ENCODE results near the gene SOX6.
"Not testable (repeated sequence)": the region's sequence is repeated elsewhere in the genome, so short reads cannot be mapped to it uniquely, and the experiment has no call there.

SOX6 gene

DNA sequence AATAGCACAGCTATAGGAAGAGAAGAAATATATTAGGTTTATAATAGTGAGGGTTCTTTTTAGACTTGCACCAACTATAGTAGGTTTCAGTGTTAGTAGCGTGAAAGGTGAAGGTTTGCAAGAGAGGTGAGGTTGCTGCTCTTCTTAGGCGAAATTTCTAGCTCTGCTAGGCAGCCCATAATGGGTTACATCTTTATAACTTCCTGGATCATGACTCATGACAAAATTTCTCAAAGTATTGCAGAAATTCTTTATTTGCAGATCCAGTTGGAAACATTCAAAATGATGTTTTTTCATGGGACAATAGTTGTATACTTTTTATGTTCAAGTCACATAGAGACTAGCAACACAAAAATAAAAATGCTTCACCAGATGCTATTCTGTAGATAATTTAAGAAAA, 260.0 kb downstream of the SOX6 start:
- DNase-seq (ENCODE audit: low read depth): no peak

DNA sequence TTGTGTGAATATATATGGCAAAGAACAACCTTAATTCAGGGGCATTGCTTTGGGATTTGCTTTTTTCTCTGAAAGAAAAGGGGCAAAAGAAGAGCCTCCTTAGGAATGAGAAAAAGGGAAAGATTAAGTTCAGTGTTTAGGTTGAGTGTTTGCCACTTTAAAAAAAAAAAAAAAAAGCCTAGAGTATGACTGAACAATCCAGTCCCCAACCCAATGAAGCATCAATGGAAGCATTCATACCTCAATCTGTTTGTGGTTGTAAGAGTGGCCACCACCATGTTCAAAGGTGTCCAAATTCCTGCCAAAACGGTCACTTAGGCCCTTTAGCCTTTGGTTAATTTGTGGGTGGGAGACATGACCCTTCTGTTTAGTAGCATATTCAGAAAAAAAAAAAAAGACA, 260.6 kb downstream of the SOX6 start:
- DNase-seq (ENCODE audit: low read depth): no peak

DNA sequence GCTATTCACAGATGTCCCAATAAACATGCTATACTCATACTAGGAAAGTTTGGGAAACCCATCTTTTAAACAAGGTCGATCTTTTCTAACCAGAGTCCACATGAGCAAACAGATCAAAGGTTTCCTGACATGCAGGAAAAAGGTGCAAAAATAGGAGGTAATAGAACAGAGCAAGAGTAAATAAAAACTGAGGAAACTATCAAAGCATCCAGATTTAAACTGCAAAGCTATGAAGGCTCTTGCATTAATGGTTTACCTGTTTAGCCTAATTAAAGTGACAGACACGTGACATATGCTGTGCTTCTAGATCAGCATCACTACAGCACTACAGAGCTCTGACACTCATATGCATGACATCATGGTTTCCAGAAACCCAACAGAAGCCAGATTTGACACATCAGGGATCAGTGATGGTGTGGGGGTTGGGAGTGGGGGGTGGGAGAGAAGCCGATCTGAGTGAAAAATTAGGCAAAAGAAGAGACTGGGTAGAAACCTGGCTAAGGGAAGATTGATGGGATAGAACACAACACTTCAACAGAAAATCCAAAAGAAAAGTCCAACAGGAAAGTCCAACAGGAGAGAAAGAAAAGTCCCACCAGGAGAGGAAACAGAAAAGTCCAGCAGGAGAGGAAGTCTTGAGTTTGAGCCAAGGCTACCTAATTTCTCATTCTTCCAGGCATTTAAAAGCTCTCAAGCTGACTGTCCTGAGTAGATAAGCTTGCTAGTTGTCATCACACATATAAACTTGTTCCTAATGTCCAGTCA, 262.3 kb downstream of the SOX6 start:
- no peak for DNase-seq (ENCODE audit: low read depth)

DNA sequence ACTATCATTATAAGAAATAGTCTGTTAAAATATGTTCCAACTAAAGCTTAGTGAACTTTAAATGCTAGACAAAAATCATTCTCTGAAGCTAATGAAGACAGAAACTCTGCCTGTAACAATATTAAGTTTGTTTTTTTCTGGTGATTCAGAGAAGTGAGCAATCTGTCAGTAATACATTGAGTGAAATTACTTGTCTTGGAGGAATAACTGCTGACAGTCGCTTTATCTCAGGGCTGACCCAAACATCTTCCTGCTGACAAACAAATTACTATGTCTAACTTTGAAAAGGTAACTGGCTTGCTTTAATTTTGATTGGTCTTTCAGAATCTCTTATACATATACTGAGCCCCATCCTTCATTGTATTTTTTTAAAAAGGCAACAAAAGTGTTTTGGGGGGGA, 264.5 kb downstream of the SOX6 start:
- DNase-seq (ENCODE audit: low read depth): no peak

DNA sequence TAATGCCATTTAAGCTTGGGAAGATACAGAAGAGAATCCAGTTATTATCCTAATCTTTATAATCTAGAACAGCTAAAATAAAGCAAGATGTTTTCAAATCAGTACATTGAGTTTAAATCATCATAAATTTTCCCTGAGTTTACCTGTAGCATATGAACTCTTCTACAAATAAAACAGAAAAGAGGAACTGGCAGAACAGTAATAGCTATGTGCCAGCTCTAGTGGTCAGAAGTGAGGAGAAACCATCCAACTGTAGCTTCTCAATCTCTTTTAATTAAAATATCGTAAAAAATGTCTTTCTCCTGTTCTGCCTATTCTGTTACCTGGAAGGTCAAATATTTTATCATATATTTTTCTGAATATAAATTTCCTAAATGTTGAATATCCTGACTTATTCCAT, 266.9 kb downstream of the SOX6 start:
- no peak for DNase-seq (ENCODE audit: low read depth)

DNA sequence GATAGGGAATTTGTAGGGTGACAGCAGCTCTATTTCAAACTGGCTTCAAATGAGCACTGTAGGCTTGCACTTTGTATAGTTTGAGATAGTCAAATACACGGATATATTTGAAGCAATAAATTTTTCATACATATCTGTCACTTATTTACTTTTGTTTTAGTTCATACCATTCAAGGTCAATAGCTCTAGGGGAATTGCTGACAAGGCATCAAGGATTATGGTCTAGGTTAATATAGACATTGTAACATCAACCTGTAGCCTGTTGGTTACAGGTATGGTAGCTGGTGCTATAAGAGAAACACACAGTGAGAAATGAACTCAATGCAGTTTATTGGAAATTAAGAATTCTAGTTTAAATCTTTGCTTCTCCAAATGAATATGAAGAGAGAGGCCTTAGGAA, 267.6 kb downstream of the SOX6 start:
- DNase-seq (ENCODE audit: low read depth): no peak

DNA sequence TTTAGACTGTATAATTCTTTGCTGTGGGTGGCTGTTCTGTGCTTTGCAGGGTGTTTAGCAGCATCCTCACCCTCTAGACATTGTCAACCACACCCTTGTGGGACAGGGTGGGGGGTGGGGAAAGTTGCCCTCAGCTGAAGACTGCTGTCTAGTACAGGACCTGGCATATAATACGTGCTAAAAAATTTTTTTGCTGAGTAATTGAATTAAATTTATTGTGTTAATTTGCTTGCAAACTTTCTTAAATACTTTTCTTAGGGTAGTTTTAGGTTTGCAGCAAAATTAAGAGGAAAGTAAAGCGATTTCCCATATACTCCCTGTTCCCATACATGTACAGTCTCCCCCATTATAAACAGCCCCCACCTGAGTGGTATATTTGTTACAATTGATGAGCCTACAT, 268.5 kb downstream of the SOX6 start:
- no peak for DNase-seq (ENCODE audit: low read depth)

DNA sequence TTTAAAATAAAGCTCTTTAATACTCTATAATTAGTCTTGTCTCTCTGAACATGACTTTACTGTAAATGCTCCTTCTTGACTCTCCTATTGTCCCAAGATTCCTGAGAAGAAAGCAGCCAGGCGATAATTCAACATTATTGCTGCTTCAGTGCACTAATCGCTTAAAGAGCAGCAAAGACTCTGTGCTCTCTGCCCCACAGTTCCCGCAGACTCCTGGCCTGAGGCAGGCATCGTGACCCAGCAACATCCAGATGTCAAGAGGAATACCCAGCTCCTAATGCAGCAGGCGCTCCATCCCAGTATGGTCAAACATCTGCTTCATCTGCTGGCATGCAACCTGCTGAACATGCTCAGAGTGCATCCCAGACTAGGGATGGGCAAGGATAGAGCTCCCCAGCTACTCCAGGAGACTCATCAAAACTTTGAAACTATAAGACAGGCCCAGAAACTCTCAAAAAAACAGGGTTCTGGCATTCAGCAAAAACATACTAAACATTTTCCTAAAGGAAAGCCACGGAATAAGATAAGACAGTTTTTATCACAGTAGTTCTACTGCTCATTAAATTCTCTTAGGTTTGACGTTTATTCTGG, 270.0 kb downstream of the SOX6 start:
- no peak for DNase-seq (ENCODE audit: low read depth)

DNA sequence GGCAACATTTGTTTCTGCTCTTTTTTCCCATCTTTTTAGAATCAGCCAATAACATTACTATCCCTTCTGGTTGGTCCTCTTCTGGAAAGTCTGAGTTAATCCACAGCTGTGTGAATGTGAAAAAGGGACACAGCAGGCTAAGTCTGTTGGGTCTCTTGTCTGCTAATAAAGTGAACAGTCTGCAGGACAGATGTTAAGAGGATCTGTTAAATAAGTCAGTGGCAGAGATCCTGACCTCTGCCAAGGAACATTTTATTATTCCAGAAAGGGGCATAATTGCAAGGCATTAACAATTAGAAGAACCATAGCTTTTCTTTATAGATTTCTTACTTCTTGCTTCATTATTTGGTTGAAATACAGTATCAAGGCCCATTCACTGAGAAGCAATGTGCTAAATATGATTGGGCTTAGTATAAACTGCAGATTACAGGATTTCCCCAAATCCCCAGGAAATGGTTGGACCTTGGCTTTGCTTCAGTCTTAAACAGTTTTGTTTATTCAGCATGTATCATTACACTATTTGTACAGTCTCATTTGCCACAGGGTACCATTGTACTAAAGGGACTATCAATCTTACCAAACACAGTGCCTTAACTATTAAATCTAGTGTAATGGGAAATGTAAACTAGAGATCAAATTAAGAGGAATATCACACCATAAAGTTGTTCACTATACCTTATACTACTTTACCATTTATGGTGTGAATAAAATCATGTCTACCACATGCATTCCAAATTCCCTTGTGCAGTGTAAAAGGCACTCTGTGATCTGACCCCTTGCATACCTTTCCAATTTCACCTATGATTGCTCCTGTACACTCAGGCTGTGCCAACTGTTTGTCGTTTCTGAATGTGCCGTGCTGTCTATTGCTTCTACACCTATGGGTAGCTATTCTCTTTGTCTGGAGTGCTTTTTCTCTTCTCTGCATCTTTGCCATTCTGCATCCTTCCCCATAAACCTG, 274.0 kb downstream of the SOX6 start:
- no peak for DNase-seq (ENCODE audit: low read depth)

DNA sequence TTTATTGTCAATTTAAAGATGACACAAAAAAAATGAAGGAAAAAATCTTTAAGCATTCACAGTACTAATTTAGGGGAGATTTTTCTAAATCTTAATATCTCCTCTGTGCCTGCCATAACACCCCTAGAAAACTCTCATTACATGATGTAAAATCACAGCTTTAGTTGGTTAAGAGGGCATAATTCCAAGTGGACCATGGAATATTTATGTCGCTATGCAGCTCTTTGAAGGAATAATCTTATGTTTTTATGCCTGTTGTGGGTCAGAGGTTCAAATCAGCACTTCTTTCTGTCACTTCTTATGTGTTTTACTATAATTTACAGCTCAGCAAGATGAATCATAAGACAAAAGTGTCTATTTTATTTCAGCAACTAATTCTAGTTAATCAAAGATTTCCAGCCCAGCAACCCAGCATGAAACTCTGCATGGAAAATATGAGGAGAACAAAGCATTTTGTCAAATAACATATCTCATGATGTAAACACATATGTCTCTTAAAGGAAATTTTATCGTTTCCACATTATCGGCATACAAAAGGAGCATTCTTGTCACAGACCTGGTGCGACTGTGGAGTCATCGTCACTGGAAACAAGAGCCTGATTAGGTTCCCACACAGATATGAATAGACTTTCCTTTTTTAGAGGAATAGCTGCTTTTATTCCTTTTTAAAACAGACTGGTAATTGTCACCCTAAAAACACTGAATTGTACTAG, 274.8 kb downstream of the SOX6 start:
- DNase-seq (ENCODE audit: low read depth): no peak

DNA sequence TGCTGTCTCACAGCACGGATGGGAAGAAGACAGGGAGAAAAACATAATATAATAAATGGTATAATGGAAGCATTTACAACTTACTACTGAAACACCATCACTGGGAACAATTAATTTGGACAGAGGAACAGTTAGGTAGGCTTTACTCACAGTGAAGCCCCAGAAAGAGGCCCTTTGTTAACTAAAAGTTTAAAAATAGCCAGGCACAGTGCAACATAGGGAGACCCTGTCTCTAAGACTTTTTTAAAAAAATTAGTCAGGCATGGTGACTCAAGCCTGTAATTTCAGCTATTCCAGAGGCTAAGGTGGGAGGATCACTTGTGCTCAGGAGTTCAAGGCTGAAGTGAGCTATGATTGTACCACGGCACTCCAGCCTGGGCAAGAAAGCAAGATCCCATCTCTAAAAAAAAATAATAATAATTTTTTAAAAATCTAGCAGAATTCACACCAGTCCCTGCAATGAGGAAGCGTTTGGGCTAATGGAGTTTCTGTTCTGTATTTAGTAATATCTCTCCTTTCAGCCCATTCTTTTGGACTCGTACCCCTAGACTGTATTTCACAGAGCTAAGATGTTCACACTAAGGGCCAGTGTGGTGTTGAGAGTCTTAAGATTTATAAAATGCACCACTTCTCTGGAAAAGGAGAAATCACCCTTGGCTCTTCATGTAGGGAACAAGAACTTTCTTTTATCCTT, 275.5 kb downstream of the SOX6 start:
- no peak for DNase-seq (ENCODE audit: low read depth)

DNA sequence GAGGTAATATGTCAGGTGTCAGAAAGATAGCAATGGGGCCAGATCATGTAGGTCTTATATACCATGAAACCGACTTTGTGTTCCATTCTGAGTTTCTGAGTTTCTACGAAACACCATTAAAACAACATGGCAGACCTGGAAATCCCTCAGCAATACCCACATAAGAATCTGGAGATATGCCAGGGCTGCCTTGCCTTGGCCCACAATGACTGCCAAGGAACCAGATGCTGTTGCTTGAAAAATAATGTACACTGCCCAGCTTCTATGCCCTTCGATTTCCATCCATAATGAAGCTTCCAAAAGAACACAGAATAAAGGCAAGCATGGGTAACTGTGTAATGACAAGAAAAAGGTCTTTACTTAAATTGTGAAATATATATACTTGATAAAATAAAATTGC, 277.4 kb downstream of the SOX6 start:
- no peak for DNase-seq (ENCODE audit: low read depth)

DNA sequence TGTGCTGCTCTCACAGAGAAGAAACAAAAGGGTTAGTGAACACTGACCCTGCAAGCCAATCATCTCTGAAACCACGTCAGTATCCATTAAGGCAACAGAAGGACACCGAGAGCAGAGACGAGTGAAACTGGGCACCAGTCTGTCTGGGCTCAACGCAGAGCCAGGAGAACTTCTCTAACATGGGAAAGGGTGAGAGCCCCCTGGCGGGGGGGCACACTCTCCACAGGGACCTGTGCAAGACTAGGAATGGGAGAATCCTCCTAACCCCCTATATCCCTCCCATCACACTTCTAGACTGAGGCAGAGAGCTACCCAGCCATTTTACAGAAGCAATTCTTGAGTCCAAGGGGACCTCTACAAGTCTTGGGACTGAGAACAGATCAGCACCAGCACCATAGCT, 285.8 kb downstream of the SOX6 start:
- no peak for DNase-seq (ENCODE audit: low read depth)

DNA sequence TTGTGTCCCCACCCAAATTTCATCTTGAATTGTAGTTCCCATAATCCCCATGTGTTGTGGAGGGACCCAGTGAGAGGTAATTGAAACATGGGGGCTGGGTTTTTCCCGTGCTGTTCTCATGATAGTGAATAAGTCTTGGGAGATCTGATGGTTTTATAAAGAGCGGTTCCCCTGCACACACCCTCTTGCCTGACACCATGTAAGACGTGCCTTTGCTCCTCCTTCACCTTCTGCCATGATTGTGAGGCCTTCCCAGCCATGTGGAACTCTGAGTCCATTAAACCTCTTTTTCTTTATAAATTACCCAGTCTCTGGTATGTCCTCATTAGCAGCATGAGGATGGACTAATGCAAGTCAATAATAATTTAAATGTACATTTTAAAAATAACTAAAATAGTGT, 289.1 kb downstream of the SOX6 start:
- DNase-seq (ENCODE audit: low read depth): not testable (repeated sequence)

DNA sequence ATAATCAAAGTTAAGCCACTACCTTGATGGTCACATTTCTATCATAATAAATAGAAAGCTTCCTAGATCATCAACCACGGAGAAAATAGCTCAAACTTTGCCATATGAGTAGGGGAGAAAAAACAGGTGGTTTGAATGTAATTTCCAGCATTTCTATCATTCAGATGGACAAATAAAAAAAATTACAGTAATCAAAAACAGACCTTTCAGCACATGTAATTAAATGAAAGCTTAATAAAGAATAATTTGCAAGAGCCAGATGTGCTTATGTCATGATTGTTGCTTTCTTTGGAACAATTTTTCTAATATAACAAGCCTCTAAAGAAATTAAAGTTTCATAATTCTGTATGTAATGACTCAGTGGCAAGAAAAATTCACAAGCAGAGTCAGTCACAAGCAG, 297.0 kb downstream of the SOX6 start:
- no peak for DNase-seq (ENCODE audit: low read depth)

DNA sequence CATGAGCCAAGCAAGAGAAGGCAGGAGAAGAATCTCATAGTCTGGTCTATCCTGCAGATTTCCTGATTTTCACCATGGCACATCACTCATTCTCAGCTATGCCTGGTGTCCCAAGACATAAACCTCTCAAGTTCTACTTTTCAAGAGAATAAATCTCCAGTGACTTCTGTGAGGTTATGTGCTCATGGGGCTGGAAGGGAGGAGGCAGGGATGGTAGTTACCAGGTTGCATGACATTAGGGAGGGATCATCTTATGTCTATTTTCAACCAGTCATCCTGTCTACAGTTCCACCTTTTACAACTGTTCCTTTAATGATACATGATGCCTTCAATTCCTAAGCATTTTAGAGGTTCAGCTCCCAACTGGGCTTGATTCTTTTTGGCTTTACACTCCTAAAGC, 297.7 kb downstream of the SOX6 start:
- DNase-seq (ENCODE audit: low read depth): no peak

DNA sequence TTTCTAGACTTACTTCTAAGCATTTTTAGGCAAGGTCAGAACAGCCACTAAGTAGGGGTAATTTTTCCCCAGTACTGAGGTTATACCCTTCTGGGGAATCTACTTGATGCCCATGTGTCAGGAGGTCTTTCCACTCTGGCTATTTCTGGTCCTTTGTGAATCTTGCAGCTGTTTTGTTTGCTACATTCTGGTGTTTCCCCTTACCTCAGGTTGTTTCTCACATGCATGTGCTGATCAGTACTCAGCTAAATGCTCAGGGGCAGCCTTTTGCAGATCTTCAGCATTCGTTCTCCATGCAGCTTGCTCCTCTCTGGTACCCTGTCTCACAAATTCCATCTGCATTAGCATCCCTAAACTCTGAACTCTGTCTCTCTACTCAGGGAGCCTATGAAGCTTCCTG, 303.6 kb downstream of the SOX6 start:
- no peak for DNase-seq (ENCODE audit: low read depth)

DNA sequence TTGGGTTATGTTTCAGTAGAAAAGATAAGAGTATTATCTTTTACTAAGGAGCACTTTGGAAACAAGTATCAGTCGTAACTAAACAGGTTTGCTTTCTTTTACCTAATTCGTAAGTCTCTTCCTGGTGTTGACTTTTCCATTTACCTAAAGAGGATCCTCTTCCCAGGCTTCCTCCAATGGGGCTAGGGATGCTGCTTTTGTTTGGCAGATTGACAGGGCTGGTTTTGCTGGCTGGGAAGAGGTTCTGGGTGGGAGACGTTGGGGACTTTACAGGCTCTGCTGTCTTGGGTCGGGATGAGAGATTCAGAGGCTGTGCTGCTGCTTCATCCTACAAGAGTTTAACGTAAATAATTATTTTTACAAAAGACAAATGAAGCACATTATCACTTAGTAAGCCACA, 306.7 kb downstream of the SOX6 start:
- DNase-seq (ENCODE audit: low read depth): no peak

DNA sequence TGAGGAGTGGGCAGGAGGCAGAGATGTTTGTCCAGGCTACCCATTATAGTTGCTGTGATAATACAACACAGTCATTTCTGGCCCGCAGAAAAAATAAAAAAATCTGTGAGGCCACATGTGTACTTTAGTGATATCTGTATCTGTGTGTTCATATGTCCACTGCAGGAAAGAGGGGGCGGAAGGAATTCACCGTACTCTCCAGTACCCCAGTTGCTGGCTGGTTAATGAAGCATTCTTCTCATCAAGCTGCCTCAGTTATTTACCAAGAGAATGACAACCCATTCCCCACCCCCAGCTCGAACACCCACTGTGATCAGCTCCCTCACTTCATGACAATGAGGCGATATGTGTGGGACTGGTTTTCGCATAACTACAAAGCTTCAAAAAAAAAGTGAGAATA, 309.3 kb downstream of the SOX6 start:
- no peak for DNase-seq (ENCODE audit: low read depth)

DNA sequence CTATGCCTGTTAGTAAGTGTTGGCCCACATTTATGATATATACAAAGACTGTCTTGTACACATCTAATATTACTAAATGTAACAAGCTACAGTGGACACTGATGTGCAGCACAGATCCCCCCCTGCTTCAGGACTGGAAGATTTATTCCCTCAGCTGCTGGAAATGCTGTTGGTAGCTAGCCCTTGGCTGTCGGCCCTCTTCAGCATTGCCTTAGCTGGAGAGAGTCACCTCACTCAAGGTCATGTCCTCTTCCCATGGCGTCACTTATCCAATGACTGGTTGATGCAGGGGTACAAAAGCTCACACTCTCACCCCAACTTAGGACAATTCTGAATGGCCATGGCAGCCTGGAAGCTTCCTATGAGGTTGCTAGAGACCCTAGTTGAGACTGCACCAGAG, 312.7 kb downstream of the SOX6 start:
- DNase-seq (ENCODE audit: low read depth): no peak

DNA sequence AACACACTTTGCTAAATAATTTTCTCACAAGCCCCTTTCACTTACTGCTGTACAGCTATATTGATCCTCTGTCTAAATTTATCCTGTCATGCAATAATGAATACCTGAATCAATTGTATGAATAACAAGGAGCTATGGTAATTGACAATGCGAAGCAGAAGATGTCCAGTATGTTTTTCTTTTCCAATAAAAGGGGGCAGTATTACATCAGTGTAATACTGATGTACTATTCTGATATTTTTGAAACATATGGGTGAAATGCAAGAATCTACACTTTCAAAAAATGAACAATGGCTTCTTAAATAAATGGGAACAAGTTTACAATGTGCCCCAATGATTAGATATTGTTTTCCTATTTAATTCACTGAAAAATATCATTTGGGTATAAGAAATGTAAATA, 315.1 kb downstream of the SOX6 start:
- DNase-seq (ENCODE audit: low read depth): no peak

DNA sequence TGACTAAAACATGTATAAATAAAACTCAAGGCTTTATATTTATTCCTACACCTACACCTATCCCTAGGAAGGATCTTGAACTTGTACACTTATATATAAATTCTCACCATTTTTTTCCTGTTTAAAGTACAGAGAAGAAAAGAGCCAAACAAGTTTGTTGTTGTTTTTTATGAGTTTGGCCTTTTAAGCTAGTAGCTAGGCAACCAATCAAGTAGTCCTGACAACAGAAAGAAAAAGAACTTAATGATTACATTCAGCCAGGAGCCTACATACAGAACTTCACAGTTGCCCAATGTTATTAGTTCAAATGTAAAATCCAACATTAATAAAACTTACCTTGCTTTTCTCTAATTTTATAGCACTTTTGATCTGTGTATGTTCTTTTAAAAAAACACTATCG, 316.2 kb downstream of the SOX6 start:
- no peak for DNase-seq (ENCODE audit: low read depth)

All from CMK (cell line).